ENCODE data around the gene NSUN2.

Gene NSUN2

GRCh38 chr5:6553972-6554371, 78.9 kb downstream of the NSUN2 start:
- DNase-seq: no peak

- DNase-seq: no peak
Observed at GRCh38 chr5:6552612-6553011, 80.2 kb downstream of the NSUN2 start.

- DNase-seq: no peak
Observed at GRCh38 chr5:6551955-6552313, 80.9 kb downstream of the NSUN2 start.

- peak; percentile 60 for DNase-seq
Observed at GRCh38 chr5:6551287-6551954, 81.4 kb downstream of the NSUN2 start.

- DNase-seq: no peak
Observed at GRCh38 chr5:6550628-6551027, 82.2 kb downstream of the NSUN2 start.

Data from EL (cell line).